Activated CD8-positive, alpha-beta memory T cell treated with anti-CD3 and anti-CD28 coated beads for 36 hours (primary cell): Measurements from ENCODE around the gene MLXIPL. TPM values are rescaled to one million over a fixed set of nuclear protein-coding genes. Genes with fewer than 3 reads are reported as not detected.

Source experiments
- CTCF ChIA-PET: fragments of 350-600 bp; sonication (Branson Sonifier 250); formaldehyde crosslinking; loops from one replicate; lab custom pipeline; 2021; ENCODE audit warnings: antibody characterized with exemption; lab: Charles Lee
- POLR2A ChIA-PET: fragments of 350-600 bp; sonication (Branson Sonifier 250); formaldehyde crosslinking; loops from one replicate; lab custom pipeline; 2021; ENCODE audit warnings: antibody characterized with exemption; lab: Charles Lee
- total RNA-seq, 2 experiments: library from RNA; stranded (reverse); gene quantifications; one replicate each; pipeline ENCODE4 v1.2.3, GENCODE V29; 2021

Gene MLXIPL
- total RNA-seq, 2 experiments from 2014 or later = not detected

GRCh38 chr7:73647725-73648592 is 23.6 kb upstream of the MLXIPL start:
- POLR2A ChIA-PET = no interaction called here
- CTCF ChIA-PET = no interaction called here

DNA sequence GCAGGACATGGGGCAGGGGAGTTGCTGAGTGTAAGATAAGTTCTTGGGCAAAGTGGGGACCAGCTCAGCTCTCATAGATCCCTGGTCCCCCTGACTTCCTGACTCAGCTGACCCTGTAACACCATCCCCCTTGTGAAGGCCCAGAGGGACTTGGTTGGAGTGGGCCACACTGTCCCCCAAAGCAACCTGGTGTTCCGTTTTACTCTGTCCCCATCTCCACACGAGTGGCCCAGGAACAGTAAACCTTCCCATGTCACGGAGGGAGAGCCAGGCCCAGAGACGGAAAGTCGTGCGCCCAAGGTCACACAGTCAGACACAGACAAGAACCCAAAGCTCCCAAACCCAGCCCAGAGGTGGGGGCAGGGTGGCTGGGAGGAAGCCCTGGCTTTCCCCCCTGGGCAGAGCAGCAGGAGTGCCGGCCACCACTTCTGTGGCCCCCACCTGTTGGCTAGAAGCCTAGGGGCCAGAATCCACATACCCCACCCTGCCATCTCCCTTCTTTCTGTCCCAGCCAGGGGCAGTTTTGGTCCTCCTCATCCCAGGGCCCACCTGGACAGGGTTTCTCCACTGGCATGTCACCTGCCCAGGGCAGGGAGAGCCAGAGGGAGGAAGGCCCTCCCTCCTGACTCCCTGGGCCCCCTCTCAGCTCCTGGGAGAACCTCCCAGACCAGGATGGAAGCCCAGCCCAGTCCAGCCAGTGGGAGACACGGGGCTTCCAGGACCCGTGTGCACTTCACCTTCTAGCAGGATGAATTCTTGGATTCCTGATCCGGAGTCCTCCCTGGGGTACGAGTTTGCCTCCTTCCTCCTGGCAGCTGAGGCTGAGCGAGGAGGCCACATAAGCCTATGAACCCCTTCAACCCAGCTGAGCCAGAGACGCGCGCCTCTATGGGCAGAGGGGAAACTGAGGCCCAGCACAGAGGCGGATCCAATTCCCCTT is 22.7 kb upstream of the MLXIPL start:
- CTCF ChIA-PET = interaction anchor here (0.9 to 1.0 kb wide), 2 partner anchors 40 to 78 kb away, joined by 4 read pairs; no protein-coding TSS in a partner anchor

DNA sequence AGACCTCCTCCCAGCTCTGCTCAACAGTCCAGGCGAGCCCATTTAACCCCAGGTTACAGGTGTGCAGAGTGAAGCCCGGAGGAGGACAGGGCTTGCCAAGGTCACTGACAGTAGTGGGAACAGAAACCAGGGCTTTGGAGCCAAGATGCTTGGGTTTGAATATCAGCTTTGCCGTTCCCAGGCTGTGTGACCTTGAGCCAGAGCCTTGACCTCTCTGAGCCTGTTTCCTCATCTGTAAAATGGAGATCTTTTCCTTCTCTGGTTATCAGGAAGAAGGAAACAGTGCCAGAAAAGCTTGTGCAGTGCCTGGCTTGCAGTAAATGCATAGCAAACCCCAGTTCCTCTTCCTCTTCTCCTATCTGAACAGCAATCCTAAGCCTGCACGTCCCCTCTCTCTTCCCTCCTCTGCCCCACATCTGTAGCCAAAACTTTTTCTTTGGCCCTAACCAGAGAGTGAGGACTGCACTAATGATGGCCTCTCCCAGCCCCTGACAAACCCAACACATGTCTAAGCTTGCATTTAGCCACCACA is 21.4 kb upstream of the MLXIPL start:
- ChIA-PET CTCF (interaction anchor here (0.9 kb wide), 1 partner anchor 39 kb away, joined by 4 read pairs; no protein-coding TSS in a partner anchor), POLR2A (no interaction called here)

More for the DNA sequence above, 22.7 kb upstream of the MLXIPL start:
- POLR2A ChIA-PET = no interaction called here

DNA sequence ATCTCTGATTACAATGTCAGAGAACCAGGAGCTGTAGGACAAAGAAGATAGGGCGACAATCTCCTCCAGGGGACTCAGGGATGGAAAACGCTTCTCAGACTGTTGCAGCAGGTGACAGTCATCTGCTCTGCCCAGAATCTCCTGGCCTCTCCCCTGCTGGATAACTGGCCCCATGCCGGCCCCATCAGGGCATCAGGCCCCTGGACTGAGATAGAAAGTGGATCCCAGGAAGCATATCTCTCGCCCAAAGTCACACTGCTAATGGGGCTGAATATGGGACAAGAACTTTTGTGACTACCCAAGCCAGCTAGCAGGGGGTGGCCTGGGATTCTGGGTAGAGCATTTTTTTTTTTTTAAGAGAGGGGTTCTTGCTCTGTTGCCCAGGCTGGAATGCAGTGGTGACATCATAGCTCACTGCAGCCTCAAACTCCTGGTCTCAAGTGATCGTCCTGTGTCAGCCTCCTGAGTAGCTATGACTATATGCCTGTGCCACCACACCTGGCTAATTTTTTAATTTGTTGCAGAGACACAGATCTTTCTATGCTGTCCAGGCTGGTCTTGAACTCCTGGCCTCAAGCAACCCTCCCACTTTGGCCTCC is 20.5 kb upstream of the MLXIPL start:
- ChIA-PET POLR2A (no interaction called here), CTCF (interaction anchor here (1.0 kb wide), 1 partner anchor 67 kb away, joined by 4 read pairs; no protein-coding TSS in a partner anchor)

GRCh38 chr7:73642834-73643233 is 18.5 kb upstream of the MLXIPL start:
- POLR2A ChIA-PET = no interaction called here

GRCh38 chr7:73638911-73639310 is 14.6 kb upstream of the MLXIPL start:
- POLR2A ChIA-PET = no interaction called here
- CTCF ChIA-PET = no interaction called here

More at GRCh38 chr7:73642834-73643233, 18.5 kb upstream of the MLXIPL start:
- CTCF ChIA-PET = interaction anchor here (0.5 kb wide), 1 partner anchor 97 kb away, joined by 5 read pairs; no protein-coding TSS in a partner anchor

GRCh38 chr7:73635428-73636200 is 11.3 kb upstream of the MLXIPL start:
- CTCF ChIA-PET = no interaction called here
- POLR2A ChIA-PET = no interaction called here

DNA sequence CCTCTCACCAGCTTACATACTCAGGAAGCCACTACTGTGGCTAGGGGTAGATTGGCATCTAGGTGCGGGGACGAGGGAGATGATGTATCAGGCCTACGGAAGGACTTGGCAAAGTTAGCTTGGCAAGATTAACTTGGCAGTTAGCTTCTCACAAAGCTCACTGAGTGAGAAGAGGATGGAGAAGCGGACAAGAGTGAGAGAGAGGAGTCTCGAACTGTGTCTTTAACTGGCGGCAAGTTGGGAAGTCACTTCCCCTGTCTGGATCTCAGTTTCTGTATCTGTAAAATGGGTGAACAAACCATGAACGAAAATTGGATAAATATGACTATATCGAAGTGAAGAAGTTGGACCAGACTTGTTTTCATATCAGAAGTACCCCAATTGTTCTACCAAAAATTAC is 9.5 kb upstream of the MLXIPL start:
- POLR2A ChIA-PET = interaction anchor here (0.5 kb wide), 1 partner anchor 109 kb away, joined by 5 read pairs; no protein-coding TSS in a partner anchor
- CTCF ChIA-PET = no interaction called here

DNA sequence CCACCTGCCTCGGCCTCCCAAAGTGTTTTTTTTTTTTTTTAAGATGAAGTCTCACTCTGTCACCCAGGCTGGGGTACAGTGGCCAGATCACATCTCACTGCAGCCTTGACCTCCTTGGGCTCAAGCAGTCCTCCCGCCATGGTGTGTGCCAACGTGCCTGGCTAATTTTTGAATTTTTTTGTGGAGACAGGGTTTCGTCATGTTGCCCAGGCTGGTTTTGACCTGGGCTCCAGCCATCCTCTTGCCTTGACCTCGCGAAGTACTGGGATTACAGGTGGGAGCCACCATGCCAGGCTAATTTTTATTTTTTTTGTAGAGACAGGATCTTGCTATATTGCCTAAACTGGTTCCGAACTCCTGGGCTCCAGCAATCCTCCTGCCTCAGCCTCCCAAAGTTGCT is 9.0 kb upstream of the MLXIPL start:
- POLR2A ChIA-PET = no interaction called here
- CTCF ChIA-PET = no interaction called here

GRCh38 chr7:73631558-73631957 is 7.2 kb upstream of the MLXIPL start:
- ChIA-PET POLR2A (interaction anchor here (0.8 kb wide), 1 partner anchor 107 kb away, joined by 3 read pairs; the partner anchor contains the start of gene ABHD11), CTCF (no interaction called here)

- CTCF ChIA-PET = no interaction called here
- POLR2A ChIA-PET = no interaction called here
These were observed 4.2 kb upstream of the MLXIPL start for GRCh38 chr7:73628504-73628903.

DNA sequence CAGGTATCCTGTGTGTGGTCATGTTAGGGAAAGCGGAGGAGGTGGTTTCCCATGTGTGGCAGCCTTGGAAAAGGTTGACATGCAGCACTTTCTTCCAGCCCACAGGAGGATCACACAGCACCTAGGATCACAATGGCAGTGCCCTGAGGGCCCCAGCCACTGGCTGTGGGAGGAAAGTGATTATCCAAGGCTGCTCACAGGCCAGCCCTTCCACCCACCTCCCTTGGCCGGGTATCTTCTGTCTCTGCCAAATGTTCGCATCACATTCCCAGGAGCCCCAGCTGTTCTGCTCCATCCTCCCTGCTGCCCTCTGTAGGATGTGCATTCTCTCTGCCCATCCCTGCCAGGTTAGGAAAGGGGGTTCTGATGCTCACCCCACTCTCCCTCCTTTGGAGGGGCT is 2.5 kb upstream of the MLXIPL start:
- POLR2A ChIA-PET = no interaction called here
- CTCF ChIA-PET = interaction anchor here (0.6 to 2.1 kb wide), 2 partner anchors 20 kb away, joined by 3 to 5 read pairs; no protein-coding TSS in a partner anchor

- CTCF ChIA-PET = interaction anchor here (0.5 to 2.1 kb wide), 2 partner anchors 19 to 355 kb away, joined by 3 to 5 read pairs; no protein-coding TSS in a partner anchor
- POLR2A ChIA-PET = no interaction called here
These were observed 954 bp upstream of the MLXIPL start for GRCh38 chr7:73625276-73625675.

- CTCF ChIA-PET = interaction anchor here (0.5 to 2.1 kb wide), 2 partner anchors 18 to 356 kb away, joined by 3 to 5 read pairs; no protein-coding TSS in a partner anchor
These were observed 313 bp upstream of the MLXIPL start for GRCh38 chr7:73624669-73625001.

GRCh38 chr7:73622909-73623797 is 1.2 kb downstream of the MLXIPL start:
- POLR2A ChIA-PET = no interaction called here
- CTCF ChIA-PET = no interaction called here

More at GRCh38 chr7:73624669-73625001, 313 bp upstream of the MLXIPL start:
- POLR2A ChIA-PET = no interaction called here

GRCh38 chr7:73622527-73622908 is 1.8 kb downstream of the MLXIPL start:
- CTCF ChIA-PET = interaction anchor here (0.7 kb wide), 1 partner anchor 596 kb away, joined by 3 read pairs; no protein-coding TSS in a partner anchor
- POLR2A ChIA-PET = no interaction called here
